ENCODE data around the gene MRC1.

DNA sequence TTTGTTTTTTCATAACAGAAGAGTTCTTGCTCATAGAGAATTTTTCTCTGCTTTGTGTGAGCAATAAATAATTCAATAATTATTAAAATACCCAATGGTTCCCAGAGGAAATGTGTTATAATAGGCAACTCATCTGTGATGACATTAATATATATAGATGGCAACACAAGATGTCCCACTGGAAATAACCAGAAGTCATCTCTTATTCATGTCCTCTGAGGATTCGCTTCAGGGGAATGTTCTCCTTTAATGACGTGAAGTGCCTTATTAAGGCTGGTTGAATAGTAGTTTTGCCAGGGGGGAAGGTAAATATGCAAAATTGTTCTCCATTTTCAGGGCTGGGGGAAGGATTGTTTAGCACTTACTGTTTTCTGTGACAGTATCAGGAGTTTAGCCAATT, 145.7 kb downstream of the MRC1 start:
- TF ChIP-seq, protein P1, sequence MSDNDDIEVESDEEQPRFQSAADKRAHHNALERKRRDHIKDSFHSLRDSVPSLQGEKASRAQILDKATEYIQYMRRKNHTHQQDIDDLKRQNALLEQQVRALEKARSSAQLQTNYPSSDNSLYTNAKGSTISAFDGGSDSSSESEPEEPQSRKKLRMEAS (IDR thresholded peaks at IDR 0.05; ENCODE audit: insufficient read depth, insufficient read length), result no peak
- no peak for TF ChIP-seq POLR2AphosphoS5 (IDR thresholded peaks at IDR 0.05; ENCODE audit: insufficient read depth, low read depth, low read length)
